ENCODE data around the gene HSPA4L.

The HSPA4L gene

GRCh38 chr4:127783955-127784770, 2.0 kb downstream of the HSPA4L start:
- no peak overlapping the region for H3K27ac ChIP-seq
- no peak for TF ChIP-seq CTCF (conservative IDR thresholded peaks at IDR 0.05)
- no peak for TF ChIP-seq ZFX (IDR thresholded peaks at IDR 0.05)

- H3K27ac ChIP-seq, result no peak overlapping the region
- peak; percentile 73 for TF ChIP-seq CTCF (conservative IDR thresholded peaks at IDR 0.05)
- TF ChIP-seq ZFX (IDR thresholded peaks at IDR 0.05), result no peak
Observed at GRCh38 chr4:127788517-127788916, 6.4 kb downstream of the HSPA4L start.

- no peak for TF ChIP-seq CTCF (conservative IDR thresholded peaks at IDR 0.05)
- TF ChIP-seq ZFX (IDR thresholded peaks at IDR 0.05), result no peak
- H3K27ac ChIP-seq, result no peak overlapping the region
Observed at GRCh38 chr4:127791391-127791790, 9.3 kb downstream of the HSPA4L start.

GRCh38 chr4:127793528-127793927, 11.4 kb downstream of the HSPA4L start:
- no peak overlapping the region for H3K27ac ChIP-seq
- TF ChIP-seq CTCF (conservative IDR thresholded peaks at IDR 0.05), result no peak
- no peak for TF ChIP-seq ZFX (IDR thresholded peaks at IDR 0.05)

GRCh38 chr4:127799711-127800110, 17.6 kb downstream of the HSPA4L start:
- no peak overlapping the region for H3K27ac ChIP-seq
- TF ChIP-seq ZFX (IDR thresholded peaks at IDR 0.05), result no peak
- no peak for TF ChIP-seq CTCF (conservative IDR thresholded peaks at IDR 0.05)

- no peak for TF ChIP-seq ZFX (IDR thresholded peaks at IDR 0.05)
- no peak for TF ChIP-seq CTCF (conservative IDR thresholded peaks at IDR 0.05)
- H3K27ac ChIP-seq, result no peak overlapping the region
Observed at GRCh38 chr4:127809173-127809800, 27.2 kb downstream of the HSPA4L start.

- H3K27ac ChIP-seq, result no peak overlapping the region
- TF ChIP-seq ZFX (IDR thresholded peaks at IDR 0.05), result no peak
- TF ChIP-seq CTCF (conservative IDR thresholded peaks at IDR 0.05), result no peak
Observed at GRCh38 chr4:127810551-127810950, 28.4 kb downstream of the HSPA4L start.
